NCI-H510A (cell line): Measurements from ENCODE around the gene LACTBL1.
"Not testable (repeated sequence)": the region's sequence is repeated elsewhere in the genome, so short reads cannot be mapped to it uniquely, and the experiment has no call there.

ENCODE experiments used
- DNase-seq: peaks from one replicate; lab custom pipeline; 2025; lab: John Stamatoyannopoulos, UW

LACTBL1 gene

DNA sequence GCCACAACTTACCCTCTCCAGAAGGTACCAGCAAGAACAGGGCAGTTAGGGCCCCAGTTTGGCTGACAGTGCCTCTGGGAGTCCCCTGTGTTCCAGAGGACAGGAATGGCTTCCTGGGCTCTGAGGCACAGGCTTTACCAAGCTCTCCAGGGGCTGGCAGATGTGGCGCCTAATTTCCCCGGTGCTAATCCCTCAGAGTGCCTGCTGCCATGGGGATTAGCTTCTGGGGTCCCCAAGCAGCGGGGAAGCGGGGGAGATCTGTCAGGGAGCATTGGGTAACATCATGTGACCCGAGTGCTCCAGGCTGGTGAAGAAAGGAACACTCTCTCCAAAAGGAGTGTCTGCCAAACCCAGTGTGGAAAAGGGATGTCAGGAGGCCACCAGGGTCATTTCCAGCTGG, at the start of gene LACTBL1:
Gene LACTBL1 (minus strand): TSS at position 107 of the 400 bp plus-strand sequence. CDS start 550 bp downstream, outside the sequence.
- no peak for DNase-seq

DNA sequence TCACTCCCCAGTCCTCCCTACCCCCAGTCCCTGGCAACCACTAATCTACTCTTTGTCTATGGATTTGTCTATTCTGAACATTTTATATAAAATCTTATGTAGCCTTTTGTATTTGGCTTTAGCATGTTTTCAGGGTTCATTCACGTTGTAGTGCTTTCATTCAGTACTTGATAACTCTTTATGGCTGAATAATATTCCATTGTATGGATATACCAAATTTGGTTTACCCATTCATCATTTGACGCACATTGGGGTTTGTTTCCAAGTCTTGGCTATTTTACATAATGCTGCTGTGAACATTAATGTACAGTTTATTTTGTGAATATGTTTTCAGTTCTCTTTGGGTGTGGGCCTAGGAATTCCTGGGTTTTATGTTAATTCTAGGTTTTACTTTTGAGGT, 49.2 kb upstream of the LACTBL1 start:
- no peak for DNase-seq

- DNase-seq: no peak
These were observed 48.2 kb upstream of the LACTBL1 start for GRCh38 chr1:23020706-23021405.

DNA sequence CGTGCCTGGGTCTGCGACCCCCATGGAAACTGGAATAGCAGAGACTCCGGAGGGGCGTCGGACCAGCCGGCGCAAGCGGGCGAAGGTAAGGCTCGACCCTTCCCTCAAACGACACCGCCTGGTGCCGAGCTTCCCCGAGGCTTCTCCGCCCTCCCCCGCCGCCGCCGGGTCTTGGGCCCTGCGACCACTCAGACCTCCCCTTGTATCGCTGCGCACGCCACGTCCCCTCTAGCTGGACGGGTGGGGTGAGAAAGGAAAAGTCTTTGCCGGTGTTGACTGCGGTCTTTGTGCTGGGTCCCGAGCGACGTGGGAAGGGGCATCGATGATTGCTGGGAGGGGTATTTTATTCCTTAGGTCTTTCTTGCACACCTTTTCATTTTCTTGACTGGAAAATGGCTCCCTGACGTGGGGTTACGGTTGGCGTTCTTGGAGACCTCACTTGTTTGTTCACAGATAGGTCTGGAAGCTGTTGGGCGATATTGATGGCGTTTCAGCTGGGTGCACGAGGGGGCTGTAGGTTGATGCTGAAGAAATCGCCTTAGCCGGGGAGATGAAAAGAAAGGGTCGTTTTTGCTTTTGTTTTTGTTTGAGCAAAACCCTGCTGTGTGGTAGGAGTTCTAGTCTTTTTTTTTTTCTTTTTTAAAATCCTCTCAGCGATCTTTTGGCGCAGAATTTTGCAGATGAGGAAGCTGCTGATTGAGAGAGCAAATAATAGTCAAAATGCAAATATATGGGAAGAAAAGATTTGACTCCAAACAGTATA, 47.4 kb upstream of the LACTBL1 start:
- no peak for DNase-seq

GRCh38 chr1:23019094-23019862, 46.6 kb upstream of the LACTBL1 start, which contains the start of gene KDM1A:
KDM1A (plus strand) TSS chr1:23019468; CDS start chr1:23019597, 129 bp downstream.
- peak; percentile 96 for DNase-seq

DNA sequence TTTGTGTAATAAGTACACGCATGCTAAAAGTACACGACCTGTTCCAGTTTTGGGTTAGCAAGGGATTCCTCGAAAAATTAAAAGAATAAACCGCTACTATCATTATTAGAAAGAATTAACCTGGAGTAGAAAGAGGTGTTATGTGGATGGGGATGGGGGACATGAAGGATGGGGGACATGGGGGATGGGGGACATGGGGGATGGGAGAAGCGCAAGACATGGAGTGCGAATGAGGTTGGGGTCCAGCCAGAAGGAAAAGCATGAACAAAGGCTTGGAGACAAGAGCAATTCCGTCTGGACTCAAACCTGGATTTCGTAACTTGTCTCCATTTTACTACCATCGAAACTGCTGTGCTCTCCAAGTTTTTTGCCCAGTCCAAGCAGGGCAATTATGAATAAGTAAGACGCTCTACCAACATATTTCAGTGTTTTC, 46.0 kb upstream of the LACTBL1 start:
- DNase-seq: no peak

- peak; percentile 88 for DNase-seq
These were observed 41.0 kb upstream of the LACTBL1 start for GRCh38 chr1:23013657-23014056.

- DNase-seq: not testable (repeated sequence)
These were observed 37.4 kb upstream of the LACTBL1 start for GRCh38 chr1:23010025-23010424.

DNA sequence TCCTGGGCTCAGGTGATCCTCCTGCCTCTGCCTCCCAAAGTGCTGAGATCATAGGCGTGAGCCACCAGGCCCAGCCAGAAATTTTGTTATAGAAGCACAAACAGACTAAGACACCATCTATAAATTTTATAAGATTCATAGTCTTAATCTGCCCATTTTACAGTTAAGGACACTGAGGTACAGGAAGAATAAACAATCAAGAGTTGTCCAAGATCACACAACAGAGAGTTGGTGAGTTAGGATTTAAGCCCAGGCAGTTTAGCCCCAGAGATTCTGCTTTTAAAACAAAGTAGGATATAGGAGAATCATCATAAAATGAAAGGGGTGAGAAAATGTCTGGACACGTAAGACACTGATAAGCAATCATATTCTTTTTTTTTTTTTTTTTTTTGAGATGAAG, 36.2 kb upstream of the LACTBL1 start:
- no peak for DNase-seq

- DNase-seq: no peak
These were observed 34.4 kb upstream of the LACTBL1 start for GRCh38 chr1:23007106-23007505.

GRCh38 chr1:23004769-23005168, 32.1 kb upstream of the LACTBL1 start:
- not testable (repeated sequence) for DNase-seq

DNA sequence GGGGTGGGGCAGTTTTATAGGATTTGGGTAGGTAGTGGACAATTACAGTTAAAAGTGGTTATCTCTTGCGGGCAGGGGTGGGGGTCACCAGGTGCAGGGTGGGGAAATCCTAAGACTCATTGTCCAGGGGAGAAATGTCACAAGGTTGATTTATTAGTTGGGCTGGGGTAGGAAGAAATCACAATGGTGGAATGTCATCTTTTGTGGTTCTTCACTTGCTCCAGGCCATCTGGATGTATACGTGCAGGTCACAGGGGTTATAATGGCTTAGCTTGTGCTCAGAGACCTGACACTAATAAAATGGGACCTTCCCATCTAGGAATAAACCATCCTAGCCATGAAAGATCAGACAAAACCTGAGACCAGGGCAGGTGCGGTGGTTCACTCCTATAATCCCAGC, 31.4 kb upstream of the LACTBL1 start:
- no peak for DNase-seq

- not testable (repeated sequence) for DNase-seq
These were observed 29.6 kb upstream of the LACTBL1 start for GRCh38 chr1:23002218-23002617.

- not testable (repeated sequence) for DNase-seq
These were observed 27.5 kb upstream of the LACTBL1 start for GRCh38 chr1:23000133-23000532.

GRCh38 chr1:22997528-22997927, 24.9 kb upstream of the LACTBL1 start:
- not testable (repeated sequence) for DNase-seq

DNA sequence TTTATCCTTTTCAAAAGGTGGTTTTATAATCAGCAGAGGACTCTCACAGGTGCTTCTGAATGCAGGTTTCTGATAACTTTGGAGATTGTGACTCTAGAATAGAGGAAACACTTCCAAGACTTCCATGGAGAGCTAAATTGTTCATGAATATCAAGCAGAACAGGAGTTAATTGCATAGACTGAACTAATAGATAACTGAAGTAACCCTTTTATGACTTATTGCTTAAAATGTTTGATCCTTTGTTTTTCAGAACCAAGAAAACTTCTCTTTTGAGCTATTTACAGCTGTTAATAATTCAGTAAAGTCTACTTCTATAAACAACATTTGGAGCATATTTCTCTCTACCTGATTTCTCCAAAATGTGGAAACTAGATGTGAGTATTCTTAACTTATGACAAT, 23.1 kb upstream of the LACTBL1 start:
- no peak for DNase-seq

- DNase-seq: not testable (repeated sequence)
These were observed 20.6 kb upstream of the LACTBL1 start for GRCh38 chr1:22993220-22993795.

- DNase-seq: not testable (repeated sequence)
These were observed 19.7 kb upstream of the LACTBL1 start for GRCh38 chr1:22992384-22992783.

GRCh38 chr1:22983944-22984343, 11.3 kb upstream of the LACTBL1 start:
- DNase-seq: no peak

GRCh38 chr1:22980471-22980790, 7.8 kb upstream of the LACTBL1 start:
- not testable (repeated sequence) for DNase-seq

- no peak for DNase-seq
These were observed 5.6 kb upstream of the LACTBL1 start for GRCh38 chr1:22978299-22978698.
